Head of caudate nucleus (tissue), 42 donors: ENCODE measurements around the gene LMF1.

Experiments used
- DNase-seq, 42 donors: peaks; one replicate each; pipeline versions ENCODE4 v3.0.0 to v3.0.0-alpha.2; 2020 to 2021; ENCODE audit warnings: mixed read lengths in 7 of 42
- intact Hi-C: fragments of 100-400 bp; cut with DNase I; formaldehyde crosslinking; loops from one replicate; pipeline ENCODE4 v1.15.0; 2022

The LMF1 gene

DNA sequence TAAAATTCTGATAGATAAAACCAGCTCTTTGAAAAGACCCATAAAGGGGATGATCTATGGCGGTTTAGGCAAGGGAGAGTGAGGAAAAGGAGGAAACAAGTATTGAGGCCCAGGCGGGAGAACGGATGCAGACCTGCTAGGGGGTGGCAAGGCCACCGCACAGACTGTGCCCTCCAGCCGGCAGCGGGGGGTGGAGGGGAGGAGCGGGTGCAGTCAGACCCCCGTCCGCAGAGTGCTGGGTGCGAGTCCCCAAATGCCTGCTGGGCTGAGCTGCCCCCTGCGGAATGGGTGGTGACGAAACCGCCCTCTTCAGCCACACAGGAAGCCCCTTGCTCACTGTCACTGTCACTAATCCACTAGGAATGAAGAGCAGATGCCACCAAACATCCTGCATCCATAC is 46.0 kb downstream of the LMF1 start:
- intact Hi-C loops: no loop called here
- no peak for DNase-seq

DNA sequence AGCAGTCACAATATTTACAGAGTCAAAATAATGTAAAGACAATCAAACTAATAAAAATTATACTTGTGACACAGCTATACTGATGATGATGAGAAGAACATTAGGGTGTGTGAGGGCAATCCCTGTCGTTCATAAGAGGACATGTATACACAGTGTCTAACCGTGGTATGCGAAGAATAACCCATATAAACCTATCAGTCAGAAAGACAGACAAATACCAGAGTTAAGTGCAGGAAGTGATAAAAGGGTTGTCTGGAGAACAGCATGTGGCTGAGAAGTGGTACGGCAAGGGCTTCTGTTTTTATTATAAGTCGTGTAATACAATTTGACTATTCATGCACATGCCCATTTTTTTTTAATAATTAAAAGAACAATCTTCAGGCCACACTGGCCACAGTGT is 46.7 kb downstream of the LMF1 start:
- no peak for DNase-seq
- intact Hi-C loops: no loop called here

DNA sequence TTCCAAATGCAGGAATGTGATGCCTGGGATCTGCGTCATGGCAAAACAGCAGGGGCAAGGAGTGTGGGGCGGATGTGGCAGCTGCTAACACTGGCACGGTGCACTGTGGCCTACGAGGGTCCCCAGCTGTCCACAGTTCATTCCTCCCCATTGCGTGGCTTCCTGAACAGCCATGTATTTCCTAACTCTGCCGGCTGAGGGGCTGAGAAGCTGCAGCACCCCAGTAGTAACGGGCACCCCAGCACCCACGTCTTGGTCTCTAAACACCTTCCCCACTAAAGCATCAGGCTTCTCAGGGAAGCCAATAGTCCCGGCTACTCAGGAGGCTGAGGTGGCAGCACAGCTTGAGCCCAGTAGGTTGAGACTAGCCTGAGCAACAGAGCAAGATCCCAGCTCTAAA is 47.6 kb downstream of the LMF1 start:
- intact Hi-C loops: no loop called here
- DNase-seq: no peak

DNA sequence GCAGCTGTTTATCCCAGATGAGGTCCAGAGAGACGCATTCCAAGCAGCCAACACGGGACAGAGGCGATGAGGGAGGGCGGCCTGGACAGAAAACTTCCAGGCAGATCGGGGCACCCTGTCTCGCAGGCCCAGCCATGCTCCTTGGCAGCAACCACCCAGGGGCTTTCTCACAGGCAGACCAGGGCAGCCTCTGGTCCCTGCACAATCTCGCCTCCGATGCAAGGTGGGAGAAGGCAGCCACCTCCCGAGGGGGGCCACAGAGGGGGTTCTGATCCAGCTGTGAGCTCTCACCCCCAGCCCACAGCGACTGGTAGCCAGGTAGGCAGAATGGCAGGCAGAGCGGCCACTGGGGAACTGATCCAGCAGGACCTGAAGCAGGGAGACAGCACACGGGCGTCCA is 48.7 kb downstream of the LMF1 start:
- intact Hi-C loops: no loop called here
- peak in 1 of 42 donors; percentile 16 for DNase-seq

DNA sequence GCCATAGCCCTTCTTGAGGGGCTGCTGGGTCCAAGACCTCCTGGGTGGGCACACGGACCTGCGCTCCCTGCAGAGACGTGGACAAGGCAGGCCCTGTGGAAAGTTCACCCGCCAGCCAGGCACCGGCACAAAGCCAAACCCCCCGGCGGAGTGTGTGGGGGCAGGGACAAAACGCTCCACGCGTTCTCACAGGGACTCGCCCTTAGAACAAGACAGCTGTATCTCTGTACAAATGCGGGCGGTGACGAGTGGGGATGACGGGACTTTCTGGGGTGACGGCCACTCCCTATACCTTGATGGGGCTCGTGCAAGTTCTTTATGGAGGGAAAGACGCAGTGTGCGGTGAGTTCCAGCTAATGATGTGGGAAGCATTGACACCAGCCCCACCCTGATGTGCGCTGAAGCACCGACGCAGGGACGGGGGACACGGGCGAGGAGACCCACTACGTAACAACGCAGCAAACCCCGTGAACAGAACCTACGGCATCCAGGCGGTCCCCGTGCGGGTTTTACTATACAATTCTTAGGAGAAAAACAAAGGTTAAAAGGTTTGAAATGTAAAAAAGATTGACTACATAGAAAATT is 49.4 kb downstream of the LMF1 start:
- intact Hi-C loops: no loop called here
- DNase-seq: peak in 29 of 42 donors; percentile 22 to 84 (median 65)

DNA sequence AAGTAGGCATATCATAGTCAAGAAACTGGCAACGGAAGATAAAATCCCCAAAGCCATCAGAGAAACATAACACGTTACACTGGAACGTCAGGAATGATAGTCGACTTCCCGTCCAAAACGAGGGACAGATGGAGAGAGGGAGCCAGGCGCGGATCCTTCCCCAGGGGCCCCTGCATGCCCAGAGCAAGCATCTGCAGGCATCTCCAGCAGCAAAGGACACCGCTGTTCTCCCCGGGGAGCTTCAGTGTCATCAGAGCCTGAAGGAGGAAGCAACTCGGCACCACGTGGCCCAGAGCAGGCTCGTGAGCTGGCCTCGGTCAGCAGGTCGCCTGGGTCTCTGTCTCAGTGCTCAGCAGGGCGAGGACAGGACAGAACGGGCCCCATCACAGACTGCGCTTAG is 50.1 kb downstream of the LMF1 start:
- DNase-seq: peak in 35 of 42 donors; percentile 33 to 86 (median 64)
- intact Hi-C loops: no loop called here

DNA sequence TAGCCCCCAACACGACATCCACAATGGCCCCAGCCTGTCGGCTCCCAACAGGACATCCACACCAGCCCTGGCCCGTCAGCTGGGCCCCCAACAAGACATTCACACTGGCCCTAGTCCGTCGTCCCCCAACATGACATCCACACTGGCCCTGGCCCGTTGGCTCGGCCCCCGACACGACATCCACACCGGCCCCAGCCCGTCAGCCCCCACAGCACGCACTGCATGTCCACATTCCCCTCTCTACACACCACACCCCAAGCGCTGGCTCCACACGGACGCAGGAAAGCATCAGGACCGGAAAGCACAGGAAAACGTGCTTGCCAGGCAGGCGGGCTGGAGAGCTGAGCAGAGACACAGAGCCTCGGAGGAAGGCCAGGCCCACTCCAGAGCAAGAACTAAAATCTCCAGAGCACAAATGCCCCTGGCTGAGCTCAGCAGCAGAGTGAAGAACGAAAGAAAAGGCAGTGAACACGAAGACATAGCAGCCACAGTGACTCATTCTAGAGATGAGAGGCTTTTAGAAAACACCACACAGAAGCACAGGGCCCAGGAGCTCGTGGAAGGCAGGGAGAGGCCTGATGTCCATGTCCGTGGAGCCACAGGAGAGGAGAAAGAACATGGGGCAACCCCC is 50.6 kb downstream of the LMF1 start:
- DNase-seq: peak in 2 of 42 donors; percentile 12 to 20
- intact Hi-C loops: no loop called here

DNA sequence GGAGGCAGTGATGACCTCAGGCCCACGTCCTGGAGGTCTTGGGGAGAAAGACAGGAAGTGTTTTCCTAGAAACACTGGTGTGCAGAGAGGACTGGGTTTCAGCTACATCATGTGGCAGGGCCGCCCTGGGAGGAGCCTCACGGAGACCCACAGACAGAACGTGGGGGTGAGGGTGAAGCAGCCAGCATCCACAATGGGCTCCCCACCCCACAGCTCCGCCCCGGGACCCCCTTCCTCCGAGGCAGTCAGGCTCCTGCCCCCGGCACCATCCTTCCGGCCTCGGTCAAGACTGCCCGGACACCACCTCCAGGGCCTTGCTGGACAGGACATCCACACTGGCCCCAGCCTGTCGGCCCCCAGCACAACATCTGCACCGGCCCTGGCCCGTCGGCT is 51.1 kb downstream of the LMF1 start:
- no peak for DNase-seq
- intact Hi-C loops: no loop called here

DNA sequence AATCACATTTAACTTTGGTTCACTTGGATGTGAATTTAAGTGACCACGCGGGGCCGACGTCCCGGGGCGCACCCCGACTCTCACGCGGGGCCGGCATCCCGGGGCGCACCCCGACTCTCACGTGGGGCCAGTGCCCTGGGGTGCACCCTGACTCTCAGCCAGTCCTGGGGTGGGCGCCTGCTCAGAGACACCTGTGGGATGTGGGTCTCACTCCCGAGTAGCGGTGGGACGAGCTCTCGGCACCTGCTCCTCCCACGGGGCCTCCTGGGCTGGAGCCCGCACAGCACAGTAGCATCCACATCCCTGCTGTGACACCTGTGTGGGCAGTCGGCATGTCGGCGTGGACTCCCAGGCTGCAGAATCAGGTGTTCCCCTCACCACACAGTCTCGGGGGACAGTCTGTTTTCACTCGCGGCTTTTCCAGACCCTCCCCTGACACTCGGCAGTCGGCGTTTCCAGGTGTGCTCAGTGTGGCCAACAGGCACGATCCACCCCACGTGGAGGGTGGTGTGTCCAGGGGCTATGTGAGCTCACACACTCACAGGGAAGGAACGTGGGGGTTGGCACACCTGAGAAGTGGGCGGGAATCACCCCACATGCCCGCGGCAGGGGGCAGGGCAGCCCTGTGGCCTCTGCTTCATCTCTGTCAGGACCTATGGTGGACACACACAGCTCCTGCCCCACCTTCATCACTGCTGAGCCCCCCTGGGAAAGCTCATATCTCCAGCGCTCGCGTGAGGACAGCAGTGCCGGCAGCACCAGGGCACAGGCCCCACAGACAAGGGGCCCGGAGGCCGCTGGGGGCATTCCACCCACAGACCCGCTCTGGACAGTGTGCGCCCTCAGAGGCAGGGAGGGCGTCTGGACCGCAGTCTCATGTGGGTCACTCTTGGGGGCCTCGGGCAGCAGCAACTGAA is 51.8 kb downstream of the LMF1 start:
- peak in 1 of 42 donors; percentile 12 for DNase-seq
- intact Hi-C loops: no loop called here

DNA sequence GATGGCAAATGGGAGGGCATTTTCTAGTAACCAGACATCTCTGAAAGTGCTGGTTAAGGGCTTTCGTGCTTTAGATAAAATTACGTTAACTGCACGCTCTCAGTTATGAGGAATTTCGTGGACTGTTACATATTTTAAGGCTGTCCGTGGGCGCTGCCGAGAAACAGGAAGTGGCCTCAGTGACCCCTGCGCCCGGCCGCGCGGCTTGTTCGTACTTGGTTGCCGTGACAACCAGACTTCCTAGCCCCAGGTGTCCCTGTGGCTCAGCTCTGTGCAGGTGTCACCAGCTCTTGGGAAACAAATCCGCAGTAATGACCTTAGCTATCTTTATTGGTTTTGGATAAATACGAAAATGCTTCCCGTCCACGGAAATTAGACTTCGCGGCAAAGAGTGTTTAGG is 52.7 kb downstream of the LMF1 start:
- intact Hi-C loops: no loop called here
- DNase-seq: peak in 1 of 42 donors; percentile 13

DNA sequence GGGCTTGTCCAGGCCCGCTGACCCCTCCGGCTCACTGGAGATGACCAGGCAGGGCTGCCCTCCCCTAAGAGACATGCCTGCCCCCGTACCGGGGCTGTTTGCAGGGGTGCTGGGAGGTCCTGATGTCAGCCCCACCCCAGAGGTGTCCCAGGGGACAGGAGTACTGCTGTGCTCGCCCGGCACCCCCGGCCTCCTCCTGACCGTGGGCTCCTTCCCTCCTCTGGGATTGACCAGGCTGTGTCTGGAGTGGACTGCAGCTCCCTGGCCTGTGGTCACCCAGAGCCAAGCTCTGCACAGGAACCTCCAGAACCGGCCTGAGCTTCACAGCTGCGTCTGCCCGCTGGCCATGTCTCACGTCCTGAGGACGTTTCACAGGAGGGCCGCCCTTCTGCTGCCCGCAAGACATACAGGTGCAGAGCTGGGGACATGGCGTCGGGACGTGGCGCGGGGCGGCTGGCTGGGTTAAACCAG is 53.2 kb downstream of the LMF1 start:
- DNase-seq: no peak

DNA sequence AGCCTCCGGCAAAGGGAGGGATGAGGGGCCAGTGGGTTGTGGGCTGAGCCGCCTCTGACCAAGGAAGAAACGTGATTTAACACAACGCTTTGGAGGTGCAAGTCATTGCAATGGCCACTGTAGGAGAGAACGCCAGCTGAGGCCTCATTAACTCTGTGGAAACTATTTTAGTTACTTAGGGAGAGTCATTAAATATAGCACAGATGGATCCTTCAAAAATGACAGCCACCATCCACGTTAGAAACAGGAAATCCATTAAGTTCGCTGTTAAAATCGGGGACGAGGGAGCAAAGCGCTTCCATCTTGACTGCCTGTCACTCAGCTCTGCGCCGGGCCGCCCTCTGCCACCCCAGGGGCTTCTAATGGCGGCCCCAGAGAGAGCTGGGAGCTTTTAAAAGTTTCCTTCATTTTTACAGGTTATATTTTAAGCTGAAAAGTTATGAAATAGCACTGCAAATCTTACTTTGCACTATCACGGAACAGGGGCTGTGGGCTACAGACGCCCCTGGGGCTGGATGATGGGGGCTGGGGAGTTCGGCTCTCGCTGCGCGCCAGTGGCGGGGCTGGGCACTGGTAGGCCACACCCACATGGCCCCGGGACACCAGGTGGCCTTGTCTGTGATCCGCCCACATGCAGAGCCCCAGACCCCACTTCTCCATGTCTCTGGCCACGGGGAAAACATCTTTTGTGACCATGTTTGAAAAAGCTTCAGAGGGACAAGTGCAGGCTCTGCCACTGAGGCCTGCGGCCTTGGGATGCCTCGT is 54.6 kb downstream of the LMF1 start:
- peak in 1 of 42 donors; percentile 24 for DNase-seq
- intact Hi-C loops: no loop called here

More for the DNA sequence above, 53.2 kb downstream of the LMF1 start:
- intact Hi-C loops: no loop called here

DNA sequence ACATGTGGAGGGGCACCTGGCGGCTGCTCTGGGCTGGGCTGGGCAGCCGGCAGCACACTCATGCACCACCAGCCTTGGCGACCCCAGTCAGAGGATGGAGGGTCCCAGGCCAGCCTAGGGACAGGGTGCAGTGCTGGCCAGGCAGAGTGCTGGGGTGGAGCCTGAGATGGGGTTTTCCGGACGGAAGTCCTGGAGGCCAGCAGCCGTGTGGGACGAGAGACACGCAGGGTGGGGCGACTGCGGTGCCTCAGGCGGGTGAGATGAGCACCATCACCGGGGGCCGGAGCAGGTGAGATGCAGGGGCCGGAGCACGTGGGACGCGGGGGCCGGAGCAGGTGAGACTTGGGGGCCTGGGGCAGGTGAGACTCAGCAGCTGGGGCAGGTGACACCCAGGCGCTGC is 55.2 kb downstream of the LMF1 start:
- intact Hi-C loops: no loop called here
- DNase-seq: no peak

DNA sequence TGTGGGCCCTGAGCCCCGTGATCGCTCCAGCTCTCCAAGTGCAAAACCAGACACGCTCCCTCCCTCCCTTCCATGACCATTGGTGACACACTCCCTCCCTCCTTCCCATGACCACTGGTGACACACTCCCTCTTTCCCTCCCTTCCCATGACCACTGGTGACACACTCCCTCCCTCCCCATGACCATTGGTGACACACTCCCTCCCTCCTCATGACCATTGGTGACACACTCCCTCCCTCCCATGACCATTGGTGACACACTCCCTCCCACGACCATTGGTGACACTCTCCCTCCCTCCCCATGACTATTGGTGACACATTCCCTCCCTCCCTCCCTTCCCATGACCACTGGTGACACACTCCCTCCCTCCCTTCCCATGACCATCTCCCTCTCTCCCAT is 56.3 kb downstream of the LMF1 start:
- DNase-seq: no peak
- intact Hi-C loops: no loop called here

DNA sequence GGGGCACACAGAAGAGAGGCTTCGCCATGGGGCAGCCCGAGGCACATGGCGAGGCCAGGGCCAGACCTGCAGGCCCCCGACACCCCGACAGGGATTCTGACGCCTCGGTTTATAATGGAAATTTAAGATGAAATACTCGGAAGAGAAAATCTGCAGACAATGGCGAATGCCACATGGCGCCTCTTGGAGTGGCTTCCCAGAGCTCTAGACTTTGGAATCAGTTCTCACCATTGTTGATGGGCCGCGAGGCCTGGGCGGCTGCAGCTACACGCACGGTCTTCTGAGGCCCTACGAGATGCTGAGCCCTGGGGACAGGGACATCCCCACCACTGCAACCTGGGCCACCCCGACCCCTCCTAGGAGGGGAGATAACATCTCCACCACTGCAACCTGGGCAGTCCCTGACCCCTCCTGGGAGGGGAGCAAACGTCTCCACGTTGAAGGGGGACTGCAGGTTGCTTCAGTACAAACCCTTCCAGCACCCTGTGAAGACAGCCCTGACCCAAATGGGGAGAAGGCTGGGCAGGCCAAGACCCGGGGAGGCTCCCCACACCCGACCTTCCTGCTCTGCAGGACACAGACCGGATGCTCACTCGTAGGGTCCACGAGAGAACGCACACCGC is 56.9 kb downstream of the LMF1 start:
- intact Hi-C loops: no loop called here
- no peak for DNase-seq

DNA sequence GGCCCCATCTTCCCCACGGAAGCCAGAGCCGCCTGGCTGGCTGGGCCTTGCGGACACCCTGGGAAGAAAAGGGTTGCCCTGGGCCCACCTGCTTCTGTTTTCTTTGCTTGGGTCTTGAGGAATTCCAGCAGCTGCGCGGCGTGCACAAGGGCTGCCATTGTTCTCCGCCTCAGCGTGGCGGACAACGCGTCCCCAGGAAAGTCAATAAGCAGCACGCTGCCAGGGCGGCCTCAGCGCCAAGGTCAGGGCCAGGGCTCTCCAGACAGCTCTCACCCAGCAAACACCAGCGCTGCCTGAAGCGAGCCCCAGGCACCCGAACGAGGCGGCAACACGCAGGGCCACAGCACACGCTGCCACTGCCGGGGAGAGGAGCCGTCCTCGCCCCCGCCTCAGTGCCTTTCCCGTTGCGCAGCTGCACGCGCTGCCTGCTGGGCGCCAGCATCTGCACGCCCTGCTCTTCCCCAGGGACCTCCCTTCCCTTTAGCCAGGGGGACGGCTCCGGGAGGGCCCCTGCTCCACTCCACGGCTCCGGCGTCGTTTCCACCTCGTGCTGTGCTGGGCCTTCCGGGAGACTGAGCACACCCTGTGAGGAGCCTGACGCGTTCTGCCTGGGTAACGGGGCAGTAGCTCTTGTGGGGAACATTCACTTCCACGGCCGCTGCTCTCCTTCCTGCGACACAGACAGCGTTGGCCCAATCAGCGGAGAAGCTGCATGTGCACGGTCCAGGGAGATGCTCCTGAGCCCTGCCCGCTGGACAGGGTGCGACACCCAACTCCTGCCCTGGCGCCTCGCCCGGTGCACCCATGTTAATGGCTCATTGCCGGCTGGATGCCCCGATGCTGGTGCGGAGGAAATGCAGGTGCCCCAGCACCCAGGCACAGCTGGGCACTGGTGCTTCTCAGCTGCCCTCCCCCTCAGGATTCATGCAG is 57.8 kb downstream of the LMF1 start:
- intact Hi-C loops: no loop called here
- DNase-seq: peak; percentile 73 to 96 (median 92)

DNA sequence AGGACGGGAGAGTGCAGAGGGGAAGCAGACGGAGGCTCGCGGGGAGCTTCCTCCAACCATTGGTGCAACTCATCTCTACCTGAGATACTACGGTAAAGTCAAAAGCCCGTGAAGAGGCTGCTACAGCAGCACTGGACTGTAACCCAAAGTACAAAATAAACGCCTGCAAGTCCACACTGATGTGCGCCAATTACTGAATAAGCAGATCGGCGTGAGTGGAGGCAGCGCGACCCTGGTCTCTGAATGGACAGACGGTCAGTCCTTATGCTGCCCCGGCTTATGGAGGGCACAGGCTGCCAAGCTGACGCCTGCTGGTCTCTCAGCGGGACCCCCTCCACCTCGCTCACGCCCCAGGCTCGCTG is 58.5 kb downstream of the LMF1 start:
- peak in 4 of 42 donors; percentile 29 to 48 (median 46) for DNase-seq
- intact Hi-C loops: no loop called here
